GM06990 (cell line): ENCODE measurements around the gene IVD.

ENCODE experiments used
- DNase-seq: peaks from one replicate; pipeline ENCODE4 v3.0.0-alpha.2; 2011; ENCODE audit not compliant: insufficient read length; ENCODE audit errors: extremely low read depth
- H3K27me3 ChIP-seq: replicated peaks from 2 replicates; pipeline ENCODE4 v1.6.0; 2011; ENCODE audit warnings: low read length; ENCODE audit not compliant: control insufficient read depth, insufficient read depth
- H3K36me3 ChIP-seq: 2 replicates; pipeline ENCODE4 v1.5.1; 2011; ENCODE audit warnings: low read length; ENCODE audit not compliant: control insufficient read depth, insufficient read depth
- H3K4me3 ChIP-seq: replicated peaks from 2 replicates; pipeline ENCODE4 v1.5.1; 2011; ENCODE audit warnings: low read depth, mild to moderate bottlenecking, control low read depth, low read length
- TF ChIP-seq, protein P1 (sequence below): IDR thresholded peaks from 2 replicates; pipeline ENCODE4 v1.5.1; 2011; ENCODE audit warnings: low read length, control low read depth, mild to moderate bottlenecking, inconsistent platforms; ENCODE audit not compliant: insufficient read depth, poor library complexity, severe bottlenecking

Gene IVD

DNA sequence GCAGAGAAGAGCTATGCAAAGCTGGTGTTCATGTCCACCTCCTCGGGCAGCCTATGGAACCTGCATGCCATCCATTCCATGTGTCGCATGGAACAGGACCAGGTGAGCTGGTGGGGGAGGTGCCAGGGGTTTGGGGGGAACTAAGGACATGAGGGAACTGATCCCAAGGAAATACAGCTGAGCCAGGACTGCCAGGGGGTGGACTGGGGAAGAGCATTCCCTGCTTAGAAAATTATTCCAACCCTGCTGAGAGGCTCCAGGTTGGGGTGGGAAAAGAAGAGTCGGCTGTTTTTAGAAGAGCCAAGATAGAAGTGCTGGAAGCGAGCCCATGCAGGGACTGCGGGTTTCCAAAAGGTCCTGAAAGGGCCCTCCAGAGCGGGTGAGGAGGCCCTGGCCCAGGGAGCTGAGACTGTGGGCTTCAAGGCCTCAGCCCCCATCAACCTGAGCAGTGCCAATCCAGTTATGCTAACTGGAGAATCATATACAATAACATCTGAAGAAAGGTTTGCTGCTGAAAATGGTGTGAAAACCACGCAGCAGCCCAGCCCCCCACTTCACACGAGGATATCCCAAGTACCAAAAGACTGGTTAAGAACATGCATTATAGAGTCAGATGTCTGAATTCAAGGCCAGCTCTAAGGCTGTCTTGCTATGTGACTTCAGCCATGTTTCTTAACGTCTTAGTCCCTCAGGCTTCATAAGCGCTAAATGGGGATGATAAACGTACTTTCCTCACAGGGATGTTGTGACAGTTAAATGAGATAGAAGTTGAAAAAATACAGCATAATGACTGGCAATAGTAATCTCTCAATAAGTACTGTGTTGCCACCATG, 39.8 kb upstream of the IVD start:
- DNase-seq, result no peak
- Histone ChIP-seq H3K4me3 (no peak overlapping the region), H3K36me3 (no peaks in the 10 kb centered on the region), H3K27me3 (no peaks in the 10 kb centered on the region; the same call in 1 of the 2 replicates)
- TF ChIP-seq, protein P1, sequence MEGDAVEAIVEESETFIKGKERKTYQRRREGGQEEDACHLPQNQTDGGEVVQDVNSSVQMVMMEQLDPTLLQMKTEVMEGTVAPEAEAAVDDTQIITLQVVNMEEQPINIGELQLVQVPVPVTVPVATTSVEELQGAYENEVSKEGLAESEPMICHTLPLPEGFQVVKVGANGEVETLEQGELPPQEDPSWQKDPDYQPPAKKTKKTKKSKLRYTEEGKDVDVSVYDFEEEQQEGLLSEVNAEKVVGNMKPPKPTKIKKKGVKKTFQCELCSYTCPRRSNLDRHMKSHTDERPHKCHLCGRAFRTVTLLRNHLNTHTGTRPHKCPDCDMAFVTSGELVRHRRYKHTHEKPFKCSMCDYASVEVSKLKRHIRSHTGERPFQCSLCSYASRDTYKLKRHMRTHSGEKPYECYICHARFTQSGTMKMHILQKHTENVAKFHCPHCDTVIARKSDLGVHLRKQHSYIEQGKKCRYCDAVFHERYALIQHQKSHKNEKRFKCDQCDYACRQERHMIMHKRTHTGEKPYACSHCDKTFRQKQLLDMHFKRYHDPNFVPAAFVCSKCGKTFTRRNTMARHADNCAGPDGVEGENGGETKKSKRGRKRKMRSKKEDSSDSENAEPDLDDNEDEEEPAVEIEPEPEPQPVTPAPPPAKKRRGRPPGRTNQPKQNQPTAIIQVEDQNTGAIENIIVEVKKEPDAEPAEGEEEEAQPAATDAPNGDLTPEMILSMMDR, result no peak

DNA sequence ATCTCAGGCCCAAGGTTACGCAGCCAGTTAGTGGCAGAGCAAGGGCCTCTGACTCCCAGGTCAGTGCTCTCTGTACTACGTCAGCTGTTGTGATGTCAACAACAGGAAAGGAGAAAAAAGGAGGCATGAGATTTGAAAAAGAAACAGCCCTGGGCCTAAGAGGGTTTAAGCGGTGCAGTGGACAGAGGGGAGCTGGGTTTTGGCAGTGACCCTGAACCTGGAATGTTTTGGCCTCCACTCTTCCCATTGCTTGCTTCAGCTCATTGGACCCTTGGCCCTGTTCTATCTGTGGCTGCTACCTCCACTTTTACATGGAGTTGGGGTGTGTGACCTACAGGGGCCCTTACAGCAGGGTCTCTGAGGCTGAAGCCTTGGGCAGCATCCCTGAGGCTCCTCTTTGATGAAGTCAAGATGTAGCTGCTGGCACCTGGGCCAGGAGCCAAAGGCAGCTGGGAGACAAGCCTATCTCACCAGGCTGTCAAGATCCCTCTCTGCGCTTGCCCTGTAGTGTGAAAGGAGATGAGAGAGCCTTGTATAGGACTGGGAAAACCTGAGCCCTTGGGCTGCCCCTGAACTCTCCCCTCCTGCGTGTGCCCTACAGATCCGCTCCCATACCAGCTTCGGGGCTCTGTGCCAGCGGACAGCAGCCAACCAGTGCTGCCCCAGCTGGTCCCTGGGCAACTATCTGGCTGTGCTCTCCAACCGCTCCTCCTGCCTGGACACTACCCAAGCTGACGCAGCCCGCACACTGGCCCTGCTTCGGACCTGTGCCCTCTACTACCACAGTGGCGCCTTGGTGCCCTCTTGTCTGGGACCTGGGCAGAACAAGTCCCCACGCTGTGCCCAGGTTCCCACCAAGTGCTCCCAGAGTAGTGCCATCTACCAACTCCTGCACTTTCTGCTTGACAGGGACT, 38.9 kb upstream of the IVD start:
- Histone ChIP-seq H3K4me3 (no peak overlapping the region), H3K27me3 (no peaks in the 10 kb centered on the region; the same call in 1 of the 2 replicates), H3K36me3 (no peaks in the 10 kb centered on the region)
- TF ChIP-seq, protein P1, result no peak
- no peak for DNase-seq

DNA sequence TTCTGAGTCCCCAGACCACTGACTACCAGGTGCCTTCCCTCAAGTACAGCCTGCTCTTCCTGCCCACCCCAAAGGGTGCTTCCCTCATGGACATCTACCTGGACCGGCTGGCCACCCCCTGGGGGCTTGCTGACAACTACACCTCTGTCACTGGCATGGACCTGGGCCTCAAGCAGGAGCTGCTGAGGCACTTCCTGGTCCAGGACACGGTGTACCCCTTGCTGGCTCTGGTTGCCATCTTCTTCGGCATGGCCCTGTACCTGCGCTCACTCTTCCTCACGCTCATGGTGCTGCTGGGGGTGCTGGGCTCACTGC, 38.3 kb upstream of the IVD start:
- TF ChIP-seq, protein P1, result no peak
- Histone ChIP-seq H3K4me3 (no peak overlapping the region), H3K27me3 (no peaks in the 10 kb centered on the region; the same call in 1 of the 2 replicates), H3K36me3 (no peaks in the 10 kb centered on the region)
- no peak for DNase-seq

DNA sequence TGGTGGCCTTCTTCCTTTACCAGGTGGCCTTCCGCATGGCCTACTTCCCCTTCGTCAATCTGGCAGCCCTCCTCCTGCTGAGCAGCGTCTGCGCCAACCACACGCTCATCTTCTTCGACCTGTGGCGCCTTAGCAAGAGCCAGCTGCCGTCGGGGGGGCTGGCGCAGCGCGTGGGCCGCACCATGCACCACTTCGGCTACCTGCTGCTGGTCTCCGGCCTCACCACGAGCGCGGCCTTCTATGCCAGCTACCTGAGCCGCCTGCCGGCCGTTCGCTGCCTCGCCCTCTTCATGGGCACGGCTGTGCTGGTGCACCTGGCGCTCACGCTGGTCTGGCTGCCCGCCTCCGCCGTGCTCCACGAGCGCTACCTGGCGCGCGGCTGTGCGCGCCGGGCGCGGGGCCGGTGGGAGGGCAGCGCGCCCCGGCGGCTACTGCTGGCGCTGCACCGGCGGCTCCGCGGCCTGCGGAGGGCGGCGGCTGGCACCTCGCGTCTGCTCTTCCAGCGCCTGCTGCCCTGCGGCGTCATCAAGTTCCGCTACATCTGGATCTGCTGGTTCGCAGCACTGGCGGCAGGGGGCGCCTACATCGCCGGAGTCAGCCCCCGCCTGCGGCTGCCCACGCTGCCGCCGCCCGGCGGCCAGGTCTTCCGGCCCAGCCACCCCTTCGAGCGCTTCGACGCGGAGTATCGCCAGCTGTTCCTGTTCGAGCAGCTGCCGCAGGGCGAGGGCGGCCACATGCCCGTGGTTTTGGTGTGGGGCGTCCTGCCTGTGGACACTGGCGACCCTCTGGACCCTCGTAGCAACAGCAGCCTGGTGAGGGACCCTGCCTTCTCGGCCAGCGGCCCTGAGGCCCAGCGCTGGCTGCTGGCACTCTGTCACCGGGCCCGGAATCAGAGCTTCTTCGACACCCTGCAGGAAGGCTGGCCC, 37.6 kb upstream of the IVD start:
- DNase-seq, result peak; percentile 86
- TF ChIP-seq, protein P1, result peak; percentile 73
- Histone ChIP-seq H3K36me3 (no peaks in the 10 kb centered on the region), H3K4me3 (peak overlapping the region; percentile 38), H3K27me3 (no peaks in the 10 kb centered on the region; the same call in 1 of the 2 replicates)

DNA sequence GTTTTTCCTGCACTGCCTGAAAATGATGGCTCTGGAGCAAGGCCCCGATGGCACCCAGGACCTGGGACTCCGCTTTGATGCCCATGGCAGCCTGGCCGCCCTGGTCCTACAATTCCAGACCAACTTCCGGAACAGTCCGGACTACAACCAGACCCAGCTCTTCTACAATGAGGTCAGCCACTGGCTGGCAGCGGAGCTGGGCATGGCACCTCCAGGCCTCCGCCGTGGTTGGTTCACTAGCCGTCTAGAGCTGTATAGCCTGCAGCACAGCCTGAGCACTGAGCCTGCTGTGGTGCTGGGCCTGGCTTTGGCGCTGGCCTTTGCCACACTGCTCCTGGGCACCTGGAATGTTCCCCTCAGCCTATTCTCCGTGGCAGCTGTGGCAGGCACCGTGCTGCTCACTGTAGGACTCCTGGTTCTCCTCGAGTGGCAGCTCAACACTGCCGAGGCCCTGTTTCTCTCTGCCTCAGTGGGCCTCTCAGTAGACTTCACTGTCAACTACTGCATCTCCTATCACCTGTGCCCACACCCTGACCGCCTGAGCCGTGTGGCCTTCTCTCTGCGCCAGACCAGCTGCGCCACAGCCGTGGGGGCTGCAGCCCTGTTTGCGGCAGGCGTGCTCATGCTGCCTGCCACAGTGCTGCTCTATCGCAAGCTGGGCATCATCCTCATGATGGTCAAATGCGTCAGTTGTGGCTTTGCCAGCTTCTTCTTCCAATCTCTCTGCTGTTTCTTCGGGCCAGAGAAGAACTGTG, 36.7 kb upstream of the IVD start:
- no peak for DNase-seq
- Histone ChIP-seq H3K27me3 (no peaks in the 10 kb centered on the region; the same call in 1 of the 2 replicates), H3K36me3 (no peaks in the 10 kb centered on the region), H3K4me3 (no peak overlapping the region)
- TF ChIP-seq, protein P1, result no peak
